ENCODE measurements around the gene SLX4IP. TPM values are rescaled to one million over a fixed set of nuclear protein-coding genes. Genes with fewer than 3 reads are reported as not detected.

SLX4IP gene
- total RNA-seq, 1 experiment from 2014 or later: 7.4 TPM

DNA sequence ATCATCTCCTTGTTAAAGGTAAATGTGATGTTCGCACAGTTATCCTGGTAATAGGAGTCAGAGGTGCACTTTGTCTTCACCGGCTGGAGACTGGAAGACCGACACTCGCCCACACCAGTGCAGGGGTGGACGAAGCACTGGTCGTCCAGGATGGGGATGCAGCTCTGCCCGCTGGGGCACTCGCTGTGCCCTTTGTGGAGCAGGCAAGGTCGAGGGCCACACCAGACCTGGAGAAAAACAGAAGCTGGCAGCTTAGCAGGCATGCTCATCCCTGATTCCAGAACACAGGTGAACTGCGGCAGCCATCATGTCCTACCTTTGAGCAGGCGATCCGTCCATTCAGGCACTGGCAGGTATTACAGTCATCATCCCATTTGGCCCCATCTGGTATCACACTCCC lies 206.4 kb downstream of the SLX4IP start:
- CTCF ChIA-PET: no interaction called here
- no peak overlapping the region; the same call in 1 of the 2 replicates for H3K27ac Mint-ChIP-seq
- ATAC-seq: no peak
- no peaks in the 10 kb centered on the region for H3K9me3 Mint-ChIP-seq
- TF ChIP-seq ZMAT4 (CRISPR knock-in tag; IDR thresholded peaks at IDR 0.05) (no peak), JUN (CRISPR knock-in tag; IDR thresholded peaks at IDR 0.05) (no peak), CTCF (IDR thresholded peaks at IDR 0.05) (no peak), GRHL2 (CRISPR knock-in tag; IDR thresholded peaks at IDR 0.05; ENCODE audit: insufficient replicate concordance, severe bottlenecking) (no peak), ZNF671 (CRISPR knock-in tag; IDR thresholded peaks at IDR 0.05) (no peak), JAZF1 (CRISPR knock-in tag; IDR thresholded peaks at IDR 0.05) (no peak), ZNF416 (CRISPR knock-in tag; IDR thresholded peaks at IDR 0.05) (no peak), NFE2L1 (CRISPR knock-in tag; IDR thresholded peaks at IDR 0.05) (no peak), GABPB1 (CRISPR knock-in tag; IDR thresholded peaks at IDR 0.05) (no peak), ZBTB21 (CRISPR knock-in tag; IDR thresholded peaks at IDR 0.05; ENCODE audit: borderline replicate concordance) (no peak), RORB (CRISPR knock-in tag; IDR thresholded peaks at IDR 0.05) (no peak)
- TF ChIP-seq, protein P1, sequence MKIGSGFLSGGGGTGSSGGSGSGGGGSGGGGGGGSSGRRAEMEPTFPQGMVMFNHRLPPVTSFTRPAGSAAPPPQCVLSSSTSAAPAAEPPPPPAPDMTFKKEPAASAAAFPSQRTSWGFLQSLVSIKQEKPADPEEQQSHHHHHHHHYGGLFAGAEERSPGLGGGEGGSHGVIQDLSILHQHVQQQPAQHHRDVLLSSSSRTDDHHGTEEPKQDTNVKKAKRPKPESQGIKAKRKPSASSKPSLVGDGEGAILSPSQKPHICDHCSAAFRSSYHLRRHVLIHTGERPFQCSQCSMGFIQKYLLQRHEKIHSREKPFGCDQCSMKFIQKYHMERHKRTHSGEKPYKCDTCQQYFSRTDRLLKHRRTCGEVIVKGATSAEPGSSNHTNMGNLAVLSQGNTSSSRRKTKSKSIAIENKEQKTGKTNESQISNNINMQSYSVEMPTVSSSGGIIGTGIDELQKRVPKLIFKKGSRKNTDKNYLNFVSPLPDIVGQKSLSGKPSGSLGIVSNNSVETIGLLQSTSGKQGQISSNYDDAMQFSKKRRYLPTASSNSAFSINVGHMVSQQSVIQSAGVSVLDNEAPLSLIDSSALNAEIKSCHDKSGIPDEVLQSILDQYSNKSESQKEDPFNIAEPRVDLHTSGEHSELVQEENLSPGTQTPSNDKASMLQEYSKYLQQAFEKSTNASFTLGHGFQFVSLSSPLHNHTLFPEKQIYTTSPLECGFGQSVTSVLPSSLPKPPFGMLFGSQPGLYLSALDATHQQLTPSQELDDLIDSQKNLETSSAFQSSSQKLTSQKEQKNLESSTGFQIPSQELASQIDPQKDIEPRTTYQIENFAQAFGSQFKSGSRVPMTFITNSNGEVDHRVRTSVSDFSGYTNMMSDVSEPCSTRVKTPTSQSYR (CRISPR knock-in tag; IDR thresholded peaks at IDR 0.05): no peak
- TF ChIP-seq, protein P2, sequence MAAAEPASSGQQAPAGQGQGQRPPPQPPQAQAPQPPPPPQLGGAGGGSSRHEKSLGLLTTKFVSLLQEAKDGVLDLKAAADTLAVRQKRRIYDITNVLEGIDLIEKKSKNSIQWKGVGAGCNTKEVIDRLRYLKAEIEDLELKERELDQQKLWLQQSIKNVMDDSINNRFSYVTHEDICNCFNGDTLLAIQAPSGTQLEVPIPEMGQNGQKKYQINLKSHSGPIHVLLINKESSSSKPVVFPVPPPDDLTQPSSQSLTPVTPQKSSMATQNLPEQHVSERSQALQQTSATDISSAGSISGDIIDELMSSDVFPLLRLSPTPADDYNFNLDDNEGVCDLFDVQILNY (CRISPR knock-in tag; IDR thresholded peaks at IDR 0.05): no peak
- TF ChIP-seq, protein P3, sequence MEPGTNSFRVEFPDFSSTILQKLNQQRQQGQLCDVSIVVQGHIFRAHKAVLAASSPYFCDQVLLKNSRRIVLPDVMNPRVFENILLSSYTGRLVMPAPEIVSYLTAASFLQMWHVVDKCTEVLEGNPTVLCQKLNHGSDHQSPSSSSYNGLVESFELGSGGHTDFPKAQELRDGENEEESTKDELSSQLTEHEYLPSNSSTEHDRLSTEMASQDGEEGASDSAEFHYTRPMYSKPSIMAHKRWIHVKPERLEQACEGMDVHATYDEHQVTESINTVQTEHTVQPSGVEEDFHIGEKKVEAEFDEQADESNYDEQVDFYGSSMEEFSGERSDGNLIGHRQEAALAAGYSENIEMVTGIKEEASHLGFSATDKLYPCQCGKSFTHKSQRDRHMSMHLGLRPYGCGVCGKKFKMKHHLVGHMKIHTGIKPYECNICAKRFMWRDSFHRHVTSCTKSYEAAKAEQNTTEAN (CRISPR knock-in tag; IDR thresholded peaks at IDR 0.05): no peak
- TF ChIP-seq, protein P4, sequence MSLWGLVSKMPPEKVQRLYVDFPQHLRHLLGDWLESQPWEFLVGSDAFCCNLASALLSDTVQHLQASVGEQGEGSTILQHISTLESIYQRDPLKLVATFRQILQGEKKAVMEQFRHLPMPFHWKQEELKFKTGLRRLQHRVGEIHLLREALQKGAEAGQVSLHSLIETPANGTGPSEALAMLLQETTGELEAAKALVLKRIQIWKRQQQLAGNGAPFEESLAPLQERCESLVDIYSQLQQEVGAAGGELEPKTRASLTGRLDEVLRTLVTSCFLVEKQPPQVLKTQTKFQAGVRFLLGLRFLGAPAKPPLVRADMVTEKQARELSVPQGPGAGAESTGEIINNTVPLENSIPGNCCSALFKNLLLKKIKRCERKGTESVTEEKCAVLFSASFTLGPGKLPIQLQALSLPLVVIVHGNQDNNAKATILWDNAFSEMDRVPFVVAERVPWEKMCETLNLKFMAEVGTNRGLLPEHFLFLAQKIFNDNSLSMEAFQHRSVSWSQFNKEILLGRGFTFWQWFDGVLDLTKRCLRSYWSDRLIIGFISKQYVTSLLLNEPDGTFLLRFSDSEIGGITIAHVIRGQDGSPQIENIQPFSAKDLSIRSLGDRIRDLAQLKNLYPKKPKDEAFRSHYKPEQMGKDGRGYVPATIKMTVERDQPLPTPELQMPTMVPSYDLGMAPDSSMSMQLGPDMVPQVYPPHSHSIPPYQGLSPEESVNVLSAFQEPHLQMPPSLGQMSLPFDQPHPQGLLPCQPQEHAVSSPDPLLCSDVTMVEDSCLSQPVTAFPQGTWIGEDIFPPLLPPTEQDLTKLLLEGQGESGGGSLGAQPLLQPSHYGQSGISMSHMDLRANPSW (CRISPR knock-in tag; conservative IDR thresholded peaks at IDR 0.05; ENCODE audit: low read depth): no peak
- POLR2A ChIA-PET: interaction anchor here (0.5 kb wide), 1 partner anchor 28 kb away, joined by 3 read pairs; no protein-coding TSS in a partner anchor
- H3K4me1 Mint-ChIP-seq: peaks cover 30% of the 10 kb centered on the region
- peaks cover 82% of the 10 kb centered on the region for H3K36me3 Mint-ChIP-seq
- no peak for DNase-seq (ENCODE audit: low spot score)
- no peak overlapping the region for H3K4me3 Mint-ChIP-seq
- no peaks in the 10 kb centered on the region for H3K27me3 Mint-ChIP-seq (ENCODE audit: low read depth)

DNA sequence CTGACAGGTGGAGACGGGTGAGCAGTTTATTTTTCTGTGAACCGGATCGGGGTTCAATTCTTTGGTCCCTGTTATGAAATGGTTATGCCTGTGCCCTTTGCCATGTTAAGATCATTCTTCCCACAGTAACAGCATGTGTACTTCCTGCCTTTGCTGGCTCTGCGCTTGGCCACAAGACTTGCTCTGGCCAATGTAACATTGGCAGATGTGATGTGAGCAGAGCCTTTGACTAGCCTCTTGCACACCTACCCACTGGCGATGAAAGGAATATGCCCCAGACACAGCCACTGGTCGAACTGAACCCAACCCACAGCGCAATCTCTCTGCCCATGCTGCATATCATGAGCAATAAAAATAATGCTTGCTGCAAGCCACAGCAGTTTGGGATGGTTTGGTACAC lies 206.8 kb downstream of the SLX4IP start:
- no peak for TF ChIP-seq RELA (CRISPR knock-in tag; IDR thresholded peaks at IDR 0.05; ENCODE audit: borderline replicate concordance)
- no peak for TF ChIP-seq SMAD4 (CRISPR knock-in tag; IDR thresholded peaks at IDR 0.05)
- TF ChIP-seq ZNF423 (CRISPR knock-in tag; IDR thresholded peaks at IDR 0.05): no peak
- TF ChIP-seq ESRRA (CRISPR knock-in tag; IDR thresholded peaks at IDR 0.05; ENCODE audit: borderline replicate concordance): no peak
- ATAC-seq (no peak), DNase-seq (ENCODE audit: low spot score) (no peak)
- H3K36me3 Mint-ChIP-seq: peaks cover 82% of the 10 kb centered on the region
- H3K27ac Mint-ChIP-seq: no peak overlapping the region
- H3K27me3 Mint-ChIP-seq (ENCODE audit: low read depth): no peaks in the 10 kb centered on the region
- ChIA-PET CTCF (no interaction called here), POLR2A (interaction anchor here (0.5 kb wide), 1 partner anchor 27 kb away, joined by 3 read pairs; no protein-coding TSS in a partner anchor)
- H3K9me3 Mint-ChIP-seq: no peaks in the 10 kb centered on the region
- H3K4me3 Mint-ChIP-seq: no peak overlapping the region
- peaks cover 26% of the 10 kb centered on the region for H3K4me1 Mint-ChIP-seq

Data from WTC11 (cell line).